GM10266 (cell line): ENCODE results near the gene SAP30BP.

Experiments used
- DNase-seq: peaks from one replicate; pipeline ENCODE4 v3.0.0; 2012; ENCODE audit errors: extremely low spot score
- TF ChIP-seq, protein P1 (sequence below): IDR thresholded peaks from 2 replicates; pipeline ENCODE4 v1.5.1; 2012; ENCODE audit warnings: mild to moderate bottlenecking, low read depth; ENCODE audit not compliant: control insufficient read depth, insufficient read depth; ENCODE audit errors: missing control alignments

SAP30BP gene

DNA sequence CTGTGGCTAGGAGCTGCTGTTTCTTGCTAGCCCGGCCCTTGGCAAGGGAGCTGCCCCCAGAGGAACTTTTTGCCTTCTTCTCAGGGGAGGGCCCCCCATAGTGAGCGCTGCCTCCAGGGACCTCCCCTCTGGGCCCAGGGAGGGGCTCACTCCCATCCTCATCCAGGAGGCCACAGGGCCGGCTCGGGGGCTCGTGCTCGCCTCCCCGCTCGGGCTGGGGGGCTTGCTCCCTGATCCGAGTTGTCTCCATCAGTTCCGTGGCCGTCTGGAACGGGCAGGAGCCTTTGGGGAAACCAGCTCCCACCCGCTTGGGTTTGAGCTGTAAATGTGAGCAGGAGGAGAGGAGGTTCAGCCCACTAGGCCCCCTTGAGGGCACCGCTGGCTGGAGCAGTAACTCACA is 38.0 kb upstream of the SAP30BP start:
- no peak for DNase-seq
- TF ChIP-seq, protein P1, sequence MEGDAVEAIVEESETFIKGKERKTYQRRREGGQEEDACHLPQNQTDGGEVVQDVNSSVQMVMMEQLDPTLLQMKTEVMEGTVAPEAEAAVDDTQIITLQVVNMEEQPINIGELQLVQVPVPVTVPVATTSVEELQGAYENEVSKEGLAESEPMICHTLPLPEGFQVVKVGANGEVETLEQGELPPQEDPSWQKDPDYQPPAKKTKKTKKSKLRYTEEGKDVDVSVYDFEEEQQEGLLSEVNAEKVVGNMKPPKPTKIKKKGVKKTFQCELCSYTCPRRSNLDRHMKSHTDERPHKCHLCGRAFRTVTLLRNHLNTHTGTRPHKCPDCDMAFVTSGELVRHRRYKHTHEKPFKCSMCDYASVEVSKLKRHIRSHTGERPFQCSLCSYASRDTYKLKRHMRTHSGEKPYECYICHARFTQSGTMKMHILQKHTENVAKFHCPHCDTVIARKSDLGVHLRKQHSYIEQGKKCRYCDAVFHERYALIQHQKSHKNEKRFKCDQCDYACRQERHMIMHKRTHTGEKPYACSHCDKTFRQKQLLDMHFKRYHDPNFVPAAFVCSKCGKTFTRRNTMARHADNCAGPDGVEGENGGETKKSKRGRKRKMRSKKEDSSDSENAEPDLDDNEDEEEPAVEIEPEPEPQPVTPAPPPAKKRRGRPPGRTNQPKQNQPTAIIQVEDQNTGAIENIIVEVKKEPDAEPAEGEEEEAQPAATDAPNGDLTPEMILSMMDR, result no peak

DNA sequence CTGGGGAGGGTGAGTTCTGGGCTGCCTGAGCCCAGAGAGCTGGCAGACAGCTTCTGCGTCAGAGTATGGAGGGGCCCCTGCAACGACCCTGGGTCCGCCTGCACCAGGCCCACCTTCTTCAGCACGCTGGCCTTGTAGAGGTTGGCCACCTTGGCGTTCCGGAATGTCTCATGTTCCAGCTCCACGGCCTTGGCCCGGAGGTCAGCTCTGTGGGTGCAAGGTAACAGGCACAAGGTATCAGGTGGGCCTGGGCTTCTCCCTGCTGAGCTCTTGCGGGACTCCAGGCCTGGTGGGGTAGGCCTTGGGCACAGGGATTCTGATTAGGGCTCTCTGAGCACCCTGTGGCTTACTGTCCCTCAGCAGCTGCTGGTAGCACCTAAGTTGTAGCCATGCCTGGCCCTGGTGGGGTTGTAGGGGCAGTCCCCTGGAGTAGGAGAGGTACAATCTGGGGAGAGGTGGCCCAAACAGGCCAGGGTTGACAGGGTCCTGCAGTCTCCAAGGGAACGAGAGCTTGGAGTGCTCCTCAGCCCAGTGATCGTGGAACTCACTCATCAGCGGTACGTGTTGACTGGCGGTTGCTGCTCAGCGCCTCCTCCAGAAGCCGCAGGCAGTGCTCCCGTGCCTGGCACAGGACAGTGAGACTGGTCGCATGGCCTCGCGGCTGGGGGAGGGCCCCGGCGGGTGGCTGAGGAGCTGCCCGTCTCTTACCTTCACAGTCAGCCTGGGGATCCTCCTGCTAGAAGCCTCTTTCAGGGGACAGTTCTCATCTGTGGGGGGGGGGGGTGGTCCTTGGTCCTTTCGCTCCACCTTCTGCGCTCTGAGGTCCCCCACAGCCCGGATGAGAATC is 36.8 kb upstream of the SAP30BP start:
- no peak for DNase-seq
- TF ChIP-seq, protein P1, result no peak

DNA sequence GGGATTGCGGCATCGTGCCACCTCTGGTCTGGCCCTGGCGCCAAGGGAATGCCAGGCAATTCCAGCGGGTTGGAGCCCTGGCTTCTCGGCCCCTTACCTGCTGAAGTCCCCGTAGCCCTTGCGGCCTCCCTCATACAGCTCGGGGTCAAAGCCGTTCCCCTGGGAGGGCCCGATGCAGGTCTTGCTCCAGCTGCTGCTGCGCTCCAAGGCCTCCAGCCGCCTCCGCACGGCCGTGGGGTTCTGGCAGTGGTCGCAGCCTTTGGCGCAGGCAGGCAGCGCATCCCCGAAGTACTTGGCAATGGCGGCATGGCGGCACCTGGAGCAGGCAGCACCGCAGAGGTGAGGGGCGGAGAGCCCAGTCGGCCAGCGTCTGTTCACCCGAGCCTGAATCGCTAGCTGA is 35.8 kb upstream of the SAP30BP start:
- TF ChIP-seq, protein P1, result no peak

GRCh38 chr17:75632428-75632827 is 34.7 kb upstream of the SAP30BP start:
- no peak for DNase-seq
- TF ChIP-seq, protein P1, result no peak

More for the DNA sequence above, 35.8 kb upstream of the SAP30BP start:
- DNase-seq, result no peak

GRCh38 chr17:75632863-75633485 is 34.2 kb upstream of the SAP30BP start, which contains the start of gene SMIM5:
SMIM5 (plus strand) TSS chr17:75633434; CDS start chr17:75640202, 6,768 bp downstream.
- peak; percentile 93 for DNase-seq

GRCh38 chr17:75633486-75634375 is 33.4 kb upstream of the SAP30BP start:
- TF ChIP-seq, protein P1, result peak; percentile 57
- peak; percentile 84 for DNase-seq

More at GRCh38 chr17:75632863-75633485, 34.2 kb upstream of the SAP30BP start, which contains the start of gene SMIM5:
- TF ChIP-seq, protein P1, result peak; percentile 94
